ENCODE results near the gene TXNRD3.

Gene TXNRD3

DNA sequence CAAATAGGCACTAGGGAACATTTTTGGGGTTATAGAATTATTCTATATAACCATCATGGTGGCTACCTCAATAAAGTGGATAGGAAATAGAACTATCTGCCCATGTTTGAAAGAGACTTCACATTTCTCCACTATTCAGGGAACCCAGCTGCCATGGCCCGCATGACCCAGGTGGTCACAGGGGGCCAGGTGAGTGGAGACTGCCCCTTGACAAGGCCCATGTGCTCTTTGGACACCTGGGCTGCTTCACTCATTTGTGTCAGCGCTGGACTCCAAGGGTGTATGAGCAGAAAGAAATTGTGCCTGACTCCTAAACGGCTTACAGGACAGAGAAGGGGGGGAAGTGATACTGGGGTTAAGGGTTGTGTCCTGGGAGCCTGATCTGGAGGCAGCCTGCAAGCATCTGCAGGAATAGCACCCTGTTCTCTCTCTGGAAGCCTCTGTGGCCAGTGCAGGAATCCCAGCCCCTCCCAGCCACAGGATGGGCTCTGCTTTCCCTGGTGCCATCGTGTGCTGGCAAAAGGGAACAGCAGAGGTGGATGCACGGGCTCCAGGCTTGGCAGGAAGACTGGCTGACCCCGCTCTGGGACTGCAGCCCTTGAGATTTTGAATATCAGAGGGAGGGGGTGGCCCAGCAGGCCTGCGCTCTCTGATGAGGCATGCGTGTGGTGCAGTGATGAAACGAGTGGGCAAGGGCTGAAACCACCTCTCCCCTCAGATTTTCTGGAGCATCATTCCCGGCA lies 87.1 kb downstream of the TXNRD3 start:
- Mint-ChIP-seq H3K27ac (no peak overlapping the region), H3K4me1 (ENCODE audit: low read depth) (no peaks in the 10 kb centered on the region), H3K9me3 (ENCODE audit: low read depth) (no peaks in the 10 kb centered on the region), H3K4me3 (no peak overlapping the region), H3K36me3 (peaks cover 2% of the 10 kb centered on the region), H3K27me3 (peaks cover 5% of the 10 kb centered on the region)

DNA sequence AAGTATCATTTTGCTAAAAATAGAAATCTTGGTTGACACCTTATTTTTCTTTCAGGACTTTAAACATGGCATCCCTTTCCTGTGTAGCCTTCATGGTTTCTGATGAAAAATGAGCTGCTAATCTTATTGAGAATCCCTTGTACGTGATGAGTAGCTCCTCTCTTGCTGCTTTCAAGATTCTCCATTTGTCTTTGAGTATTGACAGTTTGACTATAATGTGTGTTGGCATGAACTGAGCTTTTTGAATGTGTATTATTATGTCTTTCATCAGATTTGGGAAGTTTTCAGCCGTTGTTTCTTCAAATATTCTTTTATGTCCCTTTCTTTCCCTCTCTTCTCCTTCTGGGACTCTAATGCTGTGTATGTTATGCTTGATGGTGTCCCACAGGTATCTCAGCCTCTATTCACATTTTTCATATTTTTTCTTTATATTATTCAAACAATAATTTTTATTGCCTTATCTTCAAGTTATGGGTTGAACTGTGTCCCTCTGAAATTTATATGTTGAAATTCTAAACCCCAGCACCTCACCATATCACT lies 92.1 kb downstream of the TXNRD3 start:
- H3K4me3 Mint-ChIP-seq: no peak overlapping the region
- no peaks in the 10 kb centered on the region for H3K4me1 Mint-ChIP-seq (ENCODE audit: low read depth)
- H3K27me3 Mint-ChIP-seq: peaks cover 5% of the 10 kb centered on the region
- H3K9me3 Mint-ChIP-seq (ENCODE audit: low read depth): peaks cover 9% of the 10 kb centered on the region
- H3K27ac Mint-ChIP-seq: no peak overlapping the region
- peaks cover 6% of the 10 kb centered on the region for H3K36me3 Mint-ChIP-seq

GRCh38 chr3:126558336-126559071 lies 96.4 kb downstream of the TXNRD3 start, which contains the start of gene C3orf22:
Gene C3orf22 (minus strand): TSS chr3:126558932. CDS start chr3:126553390, 5,542 bp downstream.
- Mint-ChIP-seq H3K4me1 (ENCODE audit: low read depth) (no peaks in the 10 kb centered on the region), H3K36me3 (peaks cover 3% of the 10 kb centered on the region), H3K9me3 (ENCODE audit: low read depth) (peaks cover 9% of the 10 kb centered on the region), H3K4me3 (no peak within 1 kb of the TSS), H3K27me3 (no peaks in the 10 kb centered on the region), H3K27ac (no peak within 1 kb of the TSS)

- Mint-ChIP-seq H3K27me3 (no peaks in the 10 kb centered on the region), H3K4me3 (no peak overlapping the region), H3K9me3 (ENCODE audit: low read depth) (peaks cover 9% of the 10 kb centered on the region), H3K36me3 (peaks cover 3% of the 10 kb centered on the region), H3K27ac (no peak overlapping the region), H3K4me1 (ENCODE audit: low read depth) (no peaks in the 10 kb centered on the region)
Measured at GRCh38 chr3:126557761-126558160, 97.2 kb downstream of the TXNRD3 start.

DNA sequence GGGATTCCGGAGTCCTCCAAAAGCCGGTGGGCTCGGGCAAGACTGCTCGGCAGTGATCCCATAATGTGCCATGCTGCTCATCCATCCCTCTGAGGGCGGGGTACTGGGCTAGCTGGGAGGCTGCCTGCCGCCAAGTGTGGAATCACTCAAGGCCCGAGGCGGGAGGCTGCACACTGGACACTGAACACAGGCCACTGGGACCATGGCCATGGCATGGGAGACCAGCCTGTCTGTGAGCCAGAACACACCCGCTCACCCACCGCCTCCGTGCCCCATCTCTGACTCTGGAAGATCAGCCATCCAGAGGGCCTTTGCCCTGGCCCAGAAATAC lies 97.5 kb downstream of the TXNRD3 start:
- Mint-ChIP-seq H3K27me3 (no peaks in the 10 kb centered on the region), H3K9me3 (ENCODE audit: low read depth) (peaks cover 9% of the 10 kb centered on the region), H3K4me1 (ENCODE audit: low read depth) (no peaks in the 10 kb centered on the region), H3K4me3 (no peak overlapping the region), H3K27ac (no peak overlapping the region), H3K36me3 (peaks cover 3% of the 10 kb centered on the region)
